NOMO-1 treated with DMSO at 0.1 percent for 48 hours (cell line): ENCODE measurements around the gene COG7.
A peak's percentile ranks its signal among the peaks of the same experiment; 100 is the strongest.

Source experiments
- DNase-seq: peaks from one replicate; lab custom pipeline; 2025; ENCODE audit not compliant: unreplicated experiment; lab: John Stamatoyannopoulos, UW

COG7 gene

DNA sequence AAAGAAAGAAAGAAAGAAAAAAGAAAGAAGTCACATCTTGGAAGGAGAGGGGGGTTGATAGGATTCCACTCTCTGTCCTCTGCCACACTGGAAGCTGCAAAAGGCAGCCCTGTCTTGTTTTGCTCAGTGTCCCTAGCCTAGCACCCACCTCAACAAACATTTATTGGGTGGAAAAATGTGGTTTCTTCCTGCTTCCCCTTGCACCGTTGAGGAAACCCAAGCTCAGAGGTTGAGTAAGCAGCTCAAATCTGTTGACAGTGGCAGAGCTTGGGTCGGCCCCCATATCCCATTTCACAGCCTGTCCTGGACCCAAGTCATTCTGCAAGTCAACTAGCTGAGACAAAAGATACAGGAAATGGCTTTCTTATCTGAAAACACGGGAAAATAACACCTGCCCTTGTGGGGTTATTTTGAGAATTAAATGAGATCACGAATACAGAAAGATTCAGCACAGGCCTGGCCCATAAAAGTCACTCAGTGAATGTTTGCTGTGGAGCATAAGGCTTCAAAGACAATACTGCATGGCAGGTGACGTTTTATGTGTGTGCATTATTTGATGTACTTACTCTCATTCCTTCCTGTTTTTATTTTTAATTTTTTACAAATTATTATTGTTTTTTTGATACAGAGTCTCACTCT, 87.3 kb downstream of the COG7 start:
- no peak for DNase-seq

DNA sequence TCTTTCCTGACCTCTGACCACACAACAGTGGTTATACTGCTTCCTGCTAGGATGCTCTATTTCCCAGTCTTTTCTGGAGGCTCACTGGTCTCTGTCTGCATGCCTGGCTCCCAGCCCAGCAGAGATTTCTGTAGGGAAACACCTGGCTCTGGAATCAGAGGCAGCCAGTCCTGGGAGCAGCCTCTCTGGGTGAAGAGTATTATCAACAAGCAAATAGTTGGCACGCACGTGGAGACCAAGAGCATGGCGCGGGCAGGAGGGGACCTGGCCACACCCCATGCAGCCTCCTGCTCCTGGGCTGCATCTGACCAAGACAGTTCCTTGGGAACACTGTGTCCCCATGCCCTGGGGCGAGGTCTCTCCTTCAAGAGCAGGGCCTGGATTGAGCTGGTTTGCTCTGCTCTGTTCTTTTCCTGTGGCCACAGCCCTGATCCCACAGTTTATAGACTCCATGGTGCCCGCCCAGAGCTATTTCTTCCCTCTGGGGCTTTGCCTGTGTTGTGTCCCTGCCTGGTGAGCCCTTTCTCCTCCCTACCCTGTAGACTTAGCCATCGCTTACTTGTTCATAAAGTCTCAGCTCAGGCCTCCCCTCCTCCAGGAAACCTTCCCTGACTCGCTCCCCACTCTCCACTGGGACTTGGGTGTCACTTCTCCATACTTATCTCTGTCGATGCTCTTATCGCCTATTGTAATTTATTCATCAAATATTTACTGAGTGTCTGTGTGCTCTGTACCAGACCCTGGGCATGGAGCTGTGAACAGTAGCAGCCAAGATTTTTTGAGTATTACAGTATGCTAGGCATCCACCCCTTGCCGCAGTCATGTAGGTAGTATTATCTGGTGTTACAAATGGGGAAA, 90.3 kb downstream of the COG7 start:
- no peak for DNase-seq

DNA sequence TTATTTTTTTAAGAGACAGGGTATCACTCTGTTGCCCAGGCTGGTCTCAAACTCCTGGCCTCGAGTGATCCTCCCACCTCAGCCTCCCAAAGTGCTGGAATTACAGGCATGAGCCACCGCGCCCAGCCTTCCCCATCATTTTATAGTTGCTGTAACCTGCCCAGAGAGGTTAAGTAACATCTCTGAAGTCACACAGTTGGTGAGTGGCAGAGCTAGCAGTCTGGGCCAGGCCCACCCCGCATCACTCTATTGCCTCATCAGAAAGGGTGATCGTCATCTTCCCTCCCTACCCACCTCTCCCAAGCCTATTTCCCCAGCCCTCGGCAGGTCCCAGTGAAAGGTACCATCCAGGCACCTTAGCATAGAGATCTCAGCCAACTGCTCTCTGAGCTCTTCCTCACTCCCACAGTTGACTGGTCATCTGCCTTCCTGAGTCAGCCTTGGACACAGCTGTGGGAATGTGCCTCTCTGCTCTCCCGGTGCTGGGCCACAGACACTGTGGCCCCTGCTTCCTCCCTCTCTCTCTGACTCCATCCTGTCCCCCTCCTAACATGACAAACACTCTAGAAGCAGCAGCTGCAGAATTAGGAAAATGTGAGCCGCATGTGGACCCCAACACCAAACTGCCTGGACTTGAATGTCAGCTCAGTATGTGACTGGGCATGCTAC, 93.8 kb downstream of the COG7 start:
- no peak for DNase-seq

DNA sequence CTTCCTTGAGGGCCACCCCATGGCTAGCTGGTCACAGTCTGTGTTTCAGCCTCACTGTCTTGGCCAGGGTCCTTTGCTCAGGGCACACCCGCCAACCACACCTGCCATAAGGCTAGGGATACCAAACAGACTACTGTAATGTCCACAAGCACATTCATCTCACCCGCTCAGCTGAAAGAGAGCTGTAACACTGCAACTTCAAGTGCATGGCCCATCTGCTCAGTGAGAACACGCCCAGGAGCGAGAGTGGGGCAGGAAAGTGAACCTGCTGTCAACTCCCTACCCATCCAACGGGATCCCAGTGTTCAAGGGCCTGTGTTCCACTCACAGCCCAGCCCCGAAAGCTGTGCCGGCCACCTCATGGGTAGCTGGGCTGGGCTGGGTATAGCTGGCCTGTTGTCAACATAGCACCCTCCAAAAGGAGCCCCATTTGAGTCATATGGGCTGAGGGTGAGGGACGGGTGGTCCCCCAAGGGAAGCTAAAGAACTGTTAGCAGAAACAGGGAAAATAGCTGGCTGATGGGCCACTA, 95.2 kb downstream of the COG7 start:
- DNase-seq = no peak

DNA sequence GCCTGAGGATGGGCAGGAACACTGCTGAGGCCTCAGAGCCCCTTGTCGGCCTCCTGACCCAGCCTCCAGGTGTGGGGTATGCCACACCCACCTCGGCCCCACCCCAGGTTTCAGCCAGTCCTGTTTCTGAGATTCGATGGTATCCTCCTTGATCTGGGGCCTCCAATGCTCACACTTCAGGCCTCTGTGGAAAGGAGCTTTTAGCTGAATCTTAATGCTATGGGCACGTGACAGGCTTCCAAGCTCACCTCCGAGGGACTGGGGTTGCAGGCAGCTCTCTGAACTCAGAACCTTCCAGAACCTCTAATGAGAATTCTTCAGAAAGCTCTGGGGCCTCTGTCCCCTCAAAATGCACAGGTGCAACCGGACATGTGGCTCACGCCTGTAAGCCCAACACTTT, 96.0 kb downstream of the COG7 start:
- DNase-seq = no peak

DNA sequence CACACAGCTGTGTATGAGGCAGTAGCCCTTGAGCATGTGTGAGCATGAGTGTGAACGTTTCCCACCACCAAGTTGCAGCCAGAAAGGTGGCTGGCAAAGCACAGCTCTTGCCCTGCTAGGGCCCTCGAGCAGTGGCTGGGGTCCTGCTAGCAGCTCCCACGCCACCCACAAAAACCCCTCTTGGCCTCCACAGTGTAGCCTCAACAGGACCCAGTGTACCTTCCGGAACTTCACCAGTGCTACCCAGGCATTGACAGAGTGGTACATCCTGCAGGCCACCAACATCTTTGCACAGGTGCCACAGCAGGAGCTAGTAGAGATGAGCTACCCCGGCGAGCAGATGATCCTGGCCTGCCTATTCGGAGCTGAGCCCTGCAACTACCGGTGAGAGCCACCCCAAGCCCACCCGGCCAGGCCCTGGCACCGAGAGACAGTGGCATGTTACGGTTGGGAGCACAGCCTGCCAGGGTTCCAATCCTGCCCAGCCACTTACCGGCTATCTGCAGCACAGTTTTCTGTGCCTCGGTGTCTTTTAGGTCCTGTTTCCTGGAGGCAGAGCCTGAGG, 97.8 kb downstream of the COG7 start:
- DNase-seq = no peak

DNA sequence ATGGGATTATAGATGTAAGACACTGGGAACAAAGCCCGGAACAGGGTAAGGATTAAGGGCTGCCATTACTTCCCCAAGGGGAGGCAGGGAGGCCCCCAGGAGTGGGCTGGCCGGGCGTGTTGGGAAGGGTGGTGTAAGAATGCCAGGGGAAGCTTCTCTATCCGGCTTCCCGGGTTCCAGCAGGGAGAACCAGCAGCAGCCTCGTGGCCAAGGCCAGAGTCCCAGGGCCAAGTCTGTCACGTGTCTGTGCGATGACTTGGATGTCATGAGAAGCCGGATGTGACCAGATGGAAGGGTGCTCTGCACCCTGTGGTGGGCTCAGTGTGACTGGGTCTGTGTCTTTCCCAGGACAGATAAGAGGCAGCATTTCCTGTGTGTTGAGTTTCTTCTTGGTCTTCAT, 98.7 kb downstream of the COG7 start:
- DNase-seq = no peak

DNA sequence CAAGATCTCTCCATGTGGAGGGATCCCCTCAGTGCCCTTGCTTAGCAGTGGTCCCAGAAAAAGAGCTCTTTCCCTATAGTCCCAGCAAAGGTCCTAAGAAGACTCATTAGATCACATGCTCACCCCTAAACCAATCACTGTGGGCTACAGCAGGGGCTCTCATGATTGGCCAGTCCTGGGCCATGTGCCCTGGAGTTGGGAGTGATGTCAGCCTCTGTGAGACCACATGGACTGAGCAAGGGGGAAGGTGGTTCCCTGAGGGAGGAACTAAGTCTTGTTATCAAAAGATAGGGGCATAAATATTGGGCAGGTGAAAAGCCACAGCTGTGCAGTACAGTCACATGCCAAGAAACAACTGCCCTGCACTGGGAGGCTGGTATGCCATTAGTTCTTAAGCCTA, 99.5 kb downstream of the COG7 start:
- DNase-seq = no peak

DNA sequence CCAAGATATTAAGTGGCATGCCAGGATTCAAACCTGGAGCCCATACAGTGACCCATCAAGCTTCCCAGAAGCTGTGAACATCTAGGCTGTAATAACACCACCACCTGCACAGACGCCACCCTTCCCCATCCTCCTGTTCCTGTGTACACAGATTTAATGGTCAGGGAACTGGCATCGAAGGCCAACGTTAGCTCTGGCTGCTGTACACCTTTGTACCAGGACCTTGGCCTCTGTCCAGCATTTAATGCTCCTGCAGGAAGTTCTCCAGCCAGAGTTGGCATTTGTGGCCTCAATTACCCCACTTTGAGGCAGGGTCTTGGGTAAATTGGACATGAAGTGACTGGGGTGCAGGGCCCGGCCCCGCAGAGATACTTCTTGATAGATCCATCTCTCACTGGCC, 101.6 kb downstream of the COG7 start:
- DNase-seq = no peak

DNA sequence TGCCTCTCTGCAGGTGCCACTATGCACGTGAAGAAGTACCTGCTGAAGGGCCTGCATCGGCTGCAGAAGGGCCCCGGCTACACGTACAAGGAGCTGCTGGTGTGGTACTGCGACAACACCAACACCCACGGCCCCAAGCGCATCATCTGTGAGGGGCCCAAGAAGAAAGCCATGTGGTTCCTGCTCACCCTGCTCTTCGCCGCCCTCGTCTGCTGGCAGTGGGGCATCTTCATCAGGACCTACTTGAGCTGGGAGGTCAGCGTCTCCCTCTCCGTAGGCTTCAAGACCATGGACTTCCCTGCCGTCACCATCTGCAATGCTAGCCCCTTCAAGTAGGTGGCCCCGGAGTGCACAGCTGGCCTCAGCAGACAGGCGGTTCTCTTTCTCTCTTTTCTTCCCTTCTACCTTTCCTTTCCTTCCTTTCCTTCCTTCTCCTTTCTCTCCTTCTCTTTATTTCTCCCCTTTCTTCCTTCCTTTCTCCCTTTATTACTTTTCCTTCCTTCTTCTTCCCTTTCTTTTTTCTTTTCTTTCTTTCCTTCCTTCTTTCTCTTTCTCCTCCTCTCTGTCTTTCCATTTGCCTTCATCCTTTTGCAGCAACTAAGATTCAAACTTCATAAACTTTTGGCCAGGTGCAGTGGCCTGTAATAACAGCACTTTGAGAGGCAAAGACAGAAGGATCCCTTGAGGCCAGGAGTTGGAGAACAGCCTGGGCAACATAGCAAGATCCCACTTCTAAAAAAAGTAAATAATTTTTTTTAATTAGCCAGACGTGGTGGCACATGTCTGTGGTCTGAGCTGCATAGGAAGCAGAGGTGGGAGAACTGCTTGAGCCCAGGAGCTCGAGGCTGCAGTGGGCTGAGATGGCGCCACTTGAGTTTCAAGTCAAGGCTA, 104.2 kb downstream of the COG7 start:
- DNase-seq = no peak

DNA sequence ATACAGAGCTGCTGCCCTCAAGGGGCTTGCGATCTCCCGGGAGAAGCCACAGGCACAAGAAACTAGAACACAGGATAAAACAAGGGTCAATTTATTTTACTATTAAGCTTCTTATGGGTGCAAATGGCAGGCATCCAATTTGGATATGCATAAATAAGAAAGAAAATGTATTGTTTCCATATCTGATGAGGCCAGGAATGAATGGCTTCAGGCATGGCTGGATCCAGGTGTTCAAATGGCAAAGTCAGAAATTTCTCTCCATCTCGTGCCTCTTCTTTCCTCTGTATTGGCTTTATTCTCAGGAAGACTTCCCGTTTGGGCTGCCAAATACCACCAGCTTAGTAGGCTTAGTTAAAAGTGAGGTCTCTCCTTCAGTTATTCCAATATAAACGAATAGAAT, 107.8 kb downstream of the COG7 start:
- no peak for DNase-seq

DNA sequence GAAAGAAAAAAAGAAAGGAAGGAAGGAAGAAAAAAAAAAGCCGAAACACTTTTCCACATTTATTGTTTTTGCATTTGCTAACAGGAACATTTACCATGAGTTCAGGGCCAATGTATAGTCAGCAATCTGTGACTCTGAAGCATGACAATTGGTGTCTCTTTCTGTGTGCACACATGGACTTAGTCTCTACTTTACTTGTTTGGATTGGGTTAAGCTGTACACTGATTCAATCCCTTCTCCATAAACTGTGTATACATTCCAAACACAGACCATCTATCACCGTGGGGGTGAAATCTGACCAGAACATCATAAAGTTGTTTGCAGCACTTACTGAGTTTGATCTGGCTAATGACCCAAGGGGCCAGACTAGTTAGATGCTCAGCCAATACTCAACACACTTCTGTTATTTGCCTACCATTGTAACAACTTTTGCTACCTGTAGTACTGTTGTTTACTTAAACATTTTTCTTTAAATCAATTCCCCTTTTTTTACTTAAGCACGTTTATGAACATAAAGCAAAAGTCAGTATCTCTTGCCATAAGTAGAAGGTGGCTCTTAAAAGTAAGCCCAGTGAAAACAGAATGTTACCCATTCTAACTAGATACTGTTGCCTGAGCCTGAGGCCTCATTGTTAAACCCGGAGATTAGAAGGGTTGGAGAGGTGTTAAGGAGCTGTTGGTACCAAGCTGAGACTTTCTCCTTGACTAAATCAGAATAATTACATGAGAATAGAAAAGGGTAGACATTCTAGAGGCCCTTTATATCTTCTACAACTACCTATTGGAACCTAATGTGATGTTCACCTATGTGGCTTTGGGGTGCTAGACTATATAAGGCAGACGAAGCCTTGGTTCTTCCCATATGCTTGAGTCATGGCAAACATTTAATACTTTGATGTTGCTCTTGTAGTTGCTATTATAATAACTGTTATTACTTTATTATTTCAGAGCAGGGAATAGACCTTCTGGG, 109.1 kb downstream of the COG7 start:
- no peak for DNase-seq

DNA sequence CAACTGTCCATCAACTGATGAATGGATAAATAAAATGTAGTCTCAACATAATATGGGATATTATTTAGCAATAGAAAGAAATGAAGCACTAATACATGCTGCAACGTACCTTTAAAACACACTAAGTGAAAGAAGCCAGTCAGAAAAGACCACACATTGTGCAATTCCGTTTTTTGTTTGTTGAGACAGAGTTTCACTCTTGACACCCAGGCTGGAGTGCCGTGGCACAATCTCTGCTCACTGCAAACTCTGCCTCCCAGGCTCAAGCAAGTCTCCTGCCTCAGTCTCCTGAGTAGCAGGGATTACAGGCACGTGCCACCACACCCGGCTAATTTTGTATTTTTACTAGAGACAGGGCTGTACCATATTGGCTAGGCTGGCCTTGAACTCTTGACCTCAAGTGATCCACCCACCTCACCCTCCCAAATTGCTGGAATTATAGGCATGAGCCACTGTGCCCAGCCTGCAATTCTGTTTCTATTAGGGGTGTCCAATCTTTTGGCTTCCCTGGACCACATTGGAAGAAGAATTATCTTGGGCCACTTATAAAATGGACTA, 110.8 kb downstream of the COG7 start:
- DNase-seq = peak; percentile 17

DNA sequence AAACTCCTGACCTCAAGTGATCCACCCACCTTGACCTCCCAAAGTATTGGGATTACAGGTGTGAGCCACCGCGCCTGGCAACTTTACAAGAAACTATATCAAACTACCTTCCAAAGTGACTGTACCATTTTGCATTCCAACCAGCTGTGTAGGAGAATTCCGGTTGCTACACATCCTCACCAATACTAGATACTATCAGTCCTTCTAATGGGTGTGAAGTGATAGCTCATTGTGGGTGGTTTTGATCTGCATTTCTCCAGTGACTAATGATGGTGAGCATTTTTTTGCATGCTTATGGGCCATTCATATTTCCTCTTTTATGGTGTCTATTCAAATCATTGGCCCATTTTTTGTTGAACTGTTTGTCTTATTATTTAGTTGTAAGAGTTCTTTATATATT, 113.2 kb downstream of the COG7 start:
- no peak for DNase-seq
